Activated CD8-positive, alpha-beta T cell treated with anti-CD3 and anti-CD28 coated beads, Interleukin-2, amount 10 ng/mL, durations not matched to agents 7 days and 5 days (primary cell): ENCODE data around the gene MBD6. TPM values are rescaled to one million over a fixed set of nuclear protein-coding genes. Genes with fewer than 3 reads are reported as not detected.
A peak's percentile ranks its signal among the peaks of the same experiment; 100 is the strongest.
"Not testable (repeated sequence)": the region's sequence is repeated elsewhere in the genome, so short reads cannot be mapped to it uniquely, and the experiment has no call there.

ENCODE experiments used
- ATAC-seq: fragments of 150-1000 bp; cut with Tn5 transposase; one replicate; pipeline ENCODE4 v1.10.0; 2021; ENCODE audit warnings: moderate library complexity
- CTCF ChIA-PET: fragments of 350-600 bp; sonication (Branson Sonifier 250); formaldehyde crosslinking; loops from one replicate; lab custom pipeline; 2021; ENCODE audit warnings: antibody characterized with exemption; lab: Charles Lee
- POLR2A ChIA-PET: fragments of 350-600 bp; sonication (Branson Sonifier 250); formaldehyde crosslinking; loops from one replicate; lab custom pipeline; 2021; ENCODE audit warnings: antibody characterized with exemption; lab: Charles Lee
- DNase-seq: peaks from one replicate; pipeline ENCODE4 v3.0.0-alpha.2; 2020
- H3K27ac Mint-ChIP-seq: one replicate; pipeline ENCODE4 v1.8.0; 2021; ENCODE audit warnings: mild to moderate bottlenecking, mixed read lengths
- H3K27me3 Mint-ChIP-seq: one replicate; pipeline ENCODE4 v1.8.0; 2021; ENCODE audit warnings: low read depth, mixed read lengths
- H3K36me3 Mint-ChIP-seq: one replicate; pipeline ENCODE4 v1.8.0; 2021; ENCODE audit warnings: low read depth, mixed read lengths
- H3K4me1 Mint-ChIP-seq: one replicate; pipeline ENCODE4 v1.8.0; 2021; ENCODE audit warnings: low read depth, mixed read lengths
- H3K4me3 Mint-ChIP-seq: one replicate; pipeline ENCODE4 v1.8.0; 2021; ENCODE audit warnings: mild to moderate bottlenecking, mixed read lengths
- H3K9me3 Mint-ChIP-seq: one replicate; pipeline ENCODE4 v1.8.0; 2022; ENCODE audit warnings: mixed read lengths; ENCODE audit not compliant: insufficient read depth
- total RNA-seq, 2 experiments: library from RNA; stranded (reverse); gene quantifications; one replicate each; pipeline ENCODE4 v1.2.3, GENCODE V29; 2021

MBD6 gene
- total RNA-seq, 2 experiments from 2014 or later, result 68.4 to 71.4 TPM

GRCh38 chr12:57489157-57489641 is 33.4 kb upstream of the MBD6 start:
- Mint-ChIP-seq H3K36me3 (peaks cover 44% of the 10 kb centered on the region), H3K9me3 (no peaks in the 10 kb centered on the region), H3K4me3 (peak overlapping the region; percentile 89), H3K27ac (peak overlapping the region; percentile 93), H3K27me3 (no peaks in the 10 kb centered on the region), H3K4me1 (peaks cover 37% of the 10 kb centered on the region)
- ChIA-PET POLR2A (interaction anchor here (0.6 to 2.3 kb wide), 2 partner anchors 10 to 146 kb away, joined by 3 to 11 read pairs; partner anchors contain the start of gene ARHGAP9), CTCF (interaction anchor here (1.0 to 1.4 kb wide), 2 partner anchors 26 to 30 kb away, joined by 3 to 4 read pairs; partner anchors contain the start of gene GLI1)
- no peak for DNase-seq
- ATAC-seq, result no peak

GRCh38 chr12:57490126-57490525 is 32.5 kb upstream of the MBD6 start:
- no peak for DNase-seq
- no peak for ATAC-seq
- Mint-ChIP-seq H3K27me3 (no peaks in the 10 kb centered on the region), H3K4me3 (no peak overlapping the region), H3K4me1 (peaks cover 37% of the 10 kb centered on the region), H3K9me3 (no peaks in the 10 kb centered on the region), H3K36me3 (peaks cover 48% of the 10 kb centered on the region), H3K27ac (peak overlapping the region; percentile 93)
- CTCF ChIA-PET, result interaction anchor here (2.6 kb wide), 1 partner anchor 13 kb away, joined by 12 read pairs; no protein-coding TSS in a partner anchor
- POLR2A ChIA-PET, result interaction anchor here (2.1 kb wide), 1 partner anchor 30 kb away, joined by 9 read pairs; the partner anchor contains the start of gene DDIT3

GRCh38 chr12:57491393-57492280 is 31.0 kb upstream of the MBD6 start:
- POLR2A ChIA-PET, result interaction anchor here (1.0 to 2.1 kb wide), 2 partner anchors 11 to 28 kb away, joined by 3 to 9 read pairs; partner anchors contain the start of genes ARHGAP9 and DDIT3
- CTCF ChIA-PET, result interaction anchor here (0.7 to 2.6 kb wide), 3 partner anchors 12 to 33 kb away, joined by 3 to 12 read pairs (median 4); partner anchors contain the start of gene ARHGAP9
- Mint-ChIP-seq H3K4me3 (no peak overlapping the region), H3K9me3 (no peaks in the 10 kb centered on the region), H3K36me3 (peaks cover 61% of the 10 kb centered on the region), H3K27me3 (no peaks in the 10 kb centered on the region), H3K27ac (peak overlapping the region; percentile 55), H3K4me1 (peaks cover 37% of the 10 kb centered on the region)
- ATAC-seq, result peak; percentile 12
- no peak for DNase-seq

GRCh38 chr12:57495051-57495701 is 27.4 kb upstream of the MBD6 start:
- H3K36me3 Mint-ChIP-seq, result peaks cover 71% of the 10 kb centered on the region
- CTCF ChIA-PET, ATAC-seq, DNase-seq, H3K27ac Mint-ChIP-seq, H3K27me3 Mint-ChIP-seq, POLR2A ChIA-PET, H3K4me3 Mint-ChIP-seq, H3K9me3 Mint-ChIP-seq: not testable (repeated sequence)
- H3K4me1 Mint-ChIP-seq, result peaks cover 12% of the 10 kb centered on the region

GRCh38 chr12:57496822-57497221 is 25.8 kb upstream of the MBD6 start:
- Mint-ChIP-seq H3K9me3 (no peaks in the 10 kb centered on the region), H3K4me3 (no peak overlapping the region), H3K27ac (no peak overlapping the region), H3K27me3 (no peaks in the 10 kb centered on the region), H3K4me1 (peaks cover 6% of the 10 kb centered on the region), H3K36me3 (peaks cover 69% of the 10 kb centered on the region)
- DNase-seq, result no peak
- CTCF ChIA-PET, result interaction anchor here (0.8 to 1.0 kb wide), 2 partner anchors 16 to 35 kb away, joined by 3 read pairs; no protein-coding TSS in a partner anchor
- ATAC-seq, result no peak
- POLR2A ChIA-PET, result interaction anchor here (1.8 kb wide), 1 partner anchor 17 kb away, joined by 10 read pairs; the partner anchor contains the start of gene ARHGAP9

- CTCF ChIA-PET, result interaction anchor here (0.8 to 1.0 kb wide), 2 partner anchors 16 to 35 kb away, joined by 3 read pairs; no protein-coding TSS in a partner anchor
- Mint-ChIP-seq H3K4me3 (no peak overlapping the region), H3K36me3 (peaks cover 73% of the 10 kb centered on the region), H3K9me3 (no peaks in the 10 kb centered on the region), H3K27me3 (no peaks in the 10 kb centered on the region), H3K4me1 (peaks cover 6% of the 10 kb centered on the region), H3K27ac (peak overlapping the region; percentile 21)
- no peak for DNase-seq
- no peak for ATAC-seq
- POLR2A ChIA-PET, result interaction anchor here (1.8 kb wide), 1 partner anchor 18 kb away, joined by 10 read pairs; the partner anchor contains the start of gene ARHGAP9
Observed at GRCh38 chr12:57497223-57498131, 25.1 kb upstream of the MBD6 start.

GRCh38 chr12:57498132-57498502 is 24.5 kb upstream of the MBD6 start:
- no peaks in the 10 kb centered on the region for H3K9me3 Mint-ChIP-seq
- H3K27ac Mint-ChIP-seq, result no peak overlapping the region
- H3K4me3 Mint-ChIP-seq, result no peak overlapping the region
- H3K36me3 Mint-ChIP-seq, result peaks cover 71% of the 10 kb centered on the region
- ChIA-PET CTCF (no interaction called here), POLR2A (interaction anchor here (1.8 kb wide), 1 partner anchor 18 kb away, joined by 10 read pairs; the partner anchor contains the start of gene ARHGAP9)
- ATAC-seq (no peak), DNase-seq (no peak)
- no peaks in the 10 kb centered on the region for H3K27me3 Mint-ChIP-seq
- peaks cover 2% of the 10 kb centered on the region for H3K4me1 Mint-ChIP-seq

GRCh38 chr12:57498571-57498970 is 24.1 kb upstream of the MBD6 start:
- H3K4me3 Mint-ChIP-seq, result no peak overlapping the region
- POLR2A ChIA-PET, result no interaction called here
- no peaks in the 10 kb centered on the region for H3K9me3 Mint-ChIP-seq
- peaks cover 2% of the 10 kb centered on the region for H3K4me1 Mint-ChIP-seq
- DNase-seq (no peak), ATAC-seq (no peak)
- peaks cover 75% of the 10 kb centered on the region for H3K36me3 Mint-ChIP-seq
- no peaks in the 10 kb centered on the region for H3K27me3 Mint-ChIP-seq
- peak overlapping the region; percentile 15 for H3K27ac Mint-ChIP-seq
- CTCF ChIA-PET, result no interaction called here

GRCh38 chr12:57500213-57500612 is 22.4 kb upstream of the MBD6 start:
- peaks cover 78% of the 10 kb centered on the region for H3K36me3 Mint-ChIP-seq

GRCh38 chr12:57502311-57502969 is 20.2 kb upstream of the MBD6 start:
- peaks cover 70% of the 10 kb centered on the region for H3K36me3 Mint-ChIP-seq
- H3K27ac Mint-ChIP-seq, result not testable (repeated sequence)

More at GRCh38 chr12:57500213-57500612, 22.4 kb upstream of the MBD6 start:
- CTCF ChIA-PET, result interaction anchor here (1.2 kb wide), 1 partner anchor 11 kb away, joined by 3 read pairs; no protein-coding TSS in a partner anchor
- Mint-ChIP-seq H3K9me3 (no peaks in the 10 kb centered on the region), H3K4me3 (no peak overlapping the region), H3K4me1 (peaks cover 2% of the 10 kb centered on the region), H3K27ac (no peak overlapping the region), H3K27me3 (no peaks in the 10 kb centered on the region)
- DNase-seq, result no peak
- POLR2A ChIA-PET, result interaction anchor here (0.5 kb wide), 1 partner anchor 20 kb away, joined by 4 read pairs; the partner anchor contains the start of gene DDIT3
- no peak for ATAC-seq

More at GRCh38 chr12:57502311-57502969, 20.2 kb upstream of the MBD6 start:
- H3K27me3 Mint-ChIP-seq, H3K4me1 Mint-ChIP-seq, DNase-seq, H3K4me3 Mint-ChIP-seq, ATAC-seq, H3K9me3 Mint-ChIP-seq: not testable (repeated sequence)
- POLR2A ChIA-PET, result interaction anchor here (1.1 to 4.5 kb wide), 2 partner anchors 7 to 17 kb away, joined by 6 to 20 read pairs; partner anchors contain the start of gene DDIT3
- CTCF ChIA-PET, result interaction anchor here (1.3 to 1.5 kb wide), 3 partner anchors 43 to 81 kb away, joined by 3 to 6 read pairs (median 3); partner anchors contain the start of gene DCTN2
